GM12891 (cell line): ENCODE results near the gene KLHL26.

Experiments used
- POLR2A ChIP-seq: IDR thresholded peaks from 2 replicates; pipeline ENCODE4 v1.6.1; 2011; ENCODE audit warnings: low read depth, low read length, control low read depth
- POLR2AphosphoS5 ChIP-seq: IDR thresholded peaks from 2 replicates; pipeline ENCODE4 v1.6.1; 2011; ENCODE audit warnings: low read depth, low read length, control low read depth
- SPI1 ChIP-seq: IDR thresholded peaks from 2 replicates; pipeline ENCODE4 v1.6.1; 2011; ENCODE audit warnings: low read depth, low read length, control low read depth
- TAF1 ChIP-seq: IDR thresholded peaks from 2 replicates; pipeline ENCODE4 v1.6.1; 2011; ENCODE audit warnings: low read depth, low read length, control low read depth

- no peak for TF ChIP-seq TAF1
- no peak for TF ChIP-seq POLR2A
- no peak for TF ChIP-seq POLR2AphosphoS5
- no peak for TF ChIP-seq SPI1
These were observed 13.2 kb downstream of the KLHL26 start for GRCh38 chr19:18650021-18650390.
